HG02852 (cell line): ENCODE results near the gene AURKA.

ENCODE experiments used
- ATAC-seq: cut with Tn5 transposase; IDR thresholded peaks from one replicate; pipeline ENCODE4 v1.9.1; 2021; ENCODE audit warnings: mild to moderate bottlenecking, moderate library complexity; ENCODE audit not compliant: unreplicated experiment

The AURKA gene

GRCh38 chr20:56392132-56392880 is at the start of gene AURKA, which contains the start of gene CSTF1:
AURKA (minus strand) TSS chr20:56392215; CDS start chr20:56388197, 4,018 bp downstream.
CSTF1 (plus strand) TSS chr20:56392645; CDS start chr20:56395553, 2,908 bp downstream.
- peak; percentile 95 for ATAC-seq

GRCh38 chr20:56440346-56441007 is 48.5 kb upstream of the AURKA start:
- peak; percentile 77 for ATAC-seq

GRCh38 chr20:56439771-56440291 is 47.8 kb upstream of the AURKA start:
- ATAC-seq, result no peak

GRCh38 chr20:56438284-56438683 is 46.3 kb upstream of the AURKA start:
- ATAC-seq, result no peak

GRCh38 chr20:56437196-56437960 is 45.4 kb upstream of the AURKA start:
- ATAC-seq, result no peak

GRCh38 chr20:56433880-56434255 is 41.9 kb upstream of the AURKA start:
- no peak for ATAC-seq

GRCh38 chr20:56433221-56433879 is 41.3 kb upstream of the AURKA start:
- no peak for ATAC-seq

GRCh38 chr20:56431471-56431870 is 39.5 kb upstream of the AURKA start:
- ATAC-seq, result no peak

GRCh38 chr20:56430957-56431356 is 38.9 kb upstream of the AURKA start:
- ATAC-seq, result no peak

GRCh38 chr20:56430461-56430860 is 38.4 kb upstream of the AURKA start:
- no peak for ATAC-seq

GRCh38 chr20:56429941-56430340 is 37.9 kb upstream of the AURKA start:
- ATAC-seq, result no peak

- no peak for ATAC-seq
Measured at GRCh38 chr20:56429502-56429901, 37.5 kb upstream of the AURKA start.

- no peak for ATAC-seq
Measured at GRCh38 chr20:56428881-56429280, 36.9 kb upstream of the AURKA start.

- ATAC-seq, result no peak
Measured at GRCh38 chr20:56428410-56428809, 36.4 kb upstream of the AURKA start.

- no peak for ATAC-seq
Measured at GRCh38 chr20:56427797-56428196, 35.8 kb upstream of the AURKA start.

- no peak for ATAC-seq
Measured at GRCh38 chr20:56426926-56427325, 34.9 kb upstream of the AURKA start.

- ATAC-seq, result no peak
Measured at GRCh38 chr20:56426026-56426425, 34.0 kb upstream of the AURKA start.

GRCh38 chr20:56424931-56425330 is 32.9 kb upstream of the AURKA start:
- no peak for ATAC-seq

GRCh38 chr20:56423886-56424285 is 31.9 kb upstream of the AURKA start:
- no peak for ATAC-seq

- ATAC-seq, result no peak
Measured at GRCh38 chr20:56423211-56423610, 31.2 kb upstream of the AURKA start.

GRCh38 chr20:56422824-56423189 is 30.8 kb upstream of the AURKA start:
- no peak for ATAC-seq
